Erythroblast (primary cell): ENCODE measurements around the gene SLC25A18.

Source experiments
- GATA1 ChIP-seq: IDR thresholded peaks from 2 replicates; pipeline ENCODE4 v1.6.1; 2011; ENCODE audit warnings: low read depth, mild to moderate bottlenecking, control low read depth, low read length, moderate library complexity
- POLR2A ChIP-seq: IDR thresholded peaks from 2 replicates; pipeline ENCODE4 v1.6.1; 2011; ENCODE audit warnings: mild to moderate bottlenecking, low read length

- TF ChIP-seq POLR2A (no peak), GATA1 (no peak)
These were observed 12.4 kb downstream of the SLC25A18 start for GRCh38 chr22:17575681-17576080.
